H7 (cell line): ENCODE results near the gene ANKS3. TPM values are rescaled to one million over a fixed set of nuclear protein-coding genes. Genes with fewer than 3 reads are reported as not detected.

Experiments
- DNase-seq: peaks from one replicate; pipeline ENCODE4 v3.0.0; 2012
- H3K27me3 ChIP-seq: 2 replicates; pipeline ENCODE4 v1.6.0; 2011; ENCODE audit warnings: mild to moderate bottlenecking, low read length; ENCODE audit not compliant: control insufficient read depth, insufficient read depth
- H3K36me3 ChIP-seq: replicated peaks from 2 replicates; pipeline ENCODE4 v1.5.1; 2011; ENCODE audit warnings: low read length; ENCODE audit not compliant: control insufficient read depth, insufficient read depth
- H3K4me3 ChIP-seq: 2 replicates; pipeline ENCODE4 v1.5.1; 2011; ENCODE audit warnings: low read depth, mild to moderate bottlenecking, control low read depth, low read length, moderate library complexity; ENCODE audit not compliant: insufficient read depth
- total RNA-seq: library from RNA; depleted of rRNA; stranded (reverse); fragments of >200 nt; shearing (Covaris generic); gene quantifications from 2 replicates; pipeline ENCODE4 v1.2.3, GENCODE V29; 2014; rRNA removed

The ANKS3 gene, protein sequence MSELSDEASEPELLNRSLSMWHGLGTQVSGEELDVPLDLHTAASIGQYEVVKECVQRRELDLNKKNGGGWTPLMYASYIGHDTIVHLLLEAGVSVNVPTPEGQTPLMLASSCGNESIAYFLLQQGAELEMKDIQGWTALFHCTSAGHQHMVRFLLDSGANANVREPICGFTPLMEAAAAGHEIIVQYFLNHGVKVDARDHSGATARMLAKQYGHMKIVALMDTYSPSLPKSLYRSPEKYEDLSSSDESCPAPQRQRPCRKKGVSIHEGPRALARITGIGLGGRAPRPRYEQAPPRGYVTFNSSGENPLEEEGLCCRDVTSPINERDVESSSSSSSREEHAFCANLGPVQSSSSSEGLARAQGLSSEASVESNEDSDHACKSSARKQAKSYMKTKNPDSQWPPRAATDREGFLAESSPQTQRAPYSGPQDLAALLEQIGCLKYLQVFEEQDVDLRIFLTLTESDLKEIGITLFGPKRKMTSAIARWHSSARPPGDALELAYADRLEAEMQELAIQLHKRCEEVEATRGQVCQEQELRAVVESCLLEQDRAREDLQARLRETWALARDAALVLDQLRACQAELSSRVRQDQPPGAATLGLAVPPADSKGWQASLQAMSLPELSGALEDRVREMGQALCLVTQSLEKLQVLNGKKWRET
- 19.5 and 21.8 TPM in 2 replicates for total RNA-seq

DNA sequence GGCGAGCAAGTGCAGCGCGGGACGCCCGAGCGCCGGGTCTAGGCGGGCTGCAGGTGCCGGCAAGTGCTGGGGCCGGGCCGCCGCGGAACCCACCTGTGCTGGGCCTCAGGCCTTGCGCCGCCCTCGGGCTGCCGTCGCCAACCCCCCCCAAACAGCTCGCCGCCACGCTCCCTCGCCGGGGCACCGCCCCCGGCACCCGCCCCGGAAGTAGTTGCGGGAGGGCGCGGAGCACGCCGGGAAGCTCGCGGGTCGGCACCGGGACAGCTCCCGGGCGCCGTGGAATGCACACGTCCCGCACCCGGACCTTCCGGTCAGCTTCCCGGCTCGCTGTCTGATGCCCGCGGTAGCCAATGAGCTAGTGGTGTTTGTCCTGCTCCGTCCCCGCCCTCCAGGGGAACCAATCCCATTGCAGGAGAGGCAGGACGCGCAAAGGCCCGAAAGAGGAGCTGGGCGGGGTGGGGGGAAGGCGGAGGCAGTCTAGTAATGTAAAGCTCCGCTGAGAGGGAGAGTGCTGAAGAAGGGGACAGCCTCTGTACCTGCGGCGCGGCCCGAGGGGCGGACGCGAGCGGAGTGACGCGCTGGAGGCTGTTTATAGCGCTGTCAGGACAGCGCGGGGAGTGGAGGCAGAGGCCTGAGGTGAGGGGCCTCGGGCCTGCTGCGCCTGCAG is at the start of gene ANKS3, which contains the start of gene DNAAF8:
Gene ANKS3, minus strand, starts transcription at position 209 of the 667 bp plus-strand sequence. CDS start 4,122 bp downstream, outside the sequence.
Gene DNAAF8, plus strand, starts transcription at position 475 of the 667 bp plus-strand sequence. CDS start 1,978 bp downstream, outside the sequence.
- Histone ChIP-seq H3K4me3 (peak within 1 kb of the TSS; percentile 93), H3K27me3 (no peaks in the 10 kb centered on the region), H3K36me3 (peaks cover 3% of the 10 kb centered on the region)
- DNase-seq, result peak; percentile 99

DNA sequence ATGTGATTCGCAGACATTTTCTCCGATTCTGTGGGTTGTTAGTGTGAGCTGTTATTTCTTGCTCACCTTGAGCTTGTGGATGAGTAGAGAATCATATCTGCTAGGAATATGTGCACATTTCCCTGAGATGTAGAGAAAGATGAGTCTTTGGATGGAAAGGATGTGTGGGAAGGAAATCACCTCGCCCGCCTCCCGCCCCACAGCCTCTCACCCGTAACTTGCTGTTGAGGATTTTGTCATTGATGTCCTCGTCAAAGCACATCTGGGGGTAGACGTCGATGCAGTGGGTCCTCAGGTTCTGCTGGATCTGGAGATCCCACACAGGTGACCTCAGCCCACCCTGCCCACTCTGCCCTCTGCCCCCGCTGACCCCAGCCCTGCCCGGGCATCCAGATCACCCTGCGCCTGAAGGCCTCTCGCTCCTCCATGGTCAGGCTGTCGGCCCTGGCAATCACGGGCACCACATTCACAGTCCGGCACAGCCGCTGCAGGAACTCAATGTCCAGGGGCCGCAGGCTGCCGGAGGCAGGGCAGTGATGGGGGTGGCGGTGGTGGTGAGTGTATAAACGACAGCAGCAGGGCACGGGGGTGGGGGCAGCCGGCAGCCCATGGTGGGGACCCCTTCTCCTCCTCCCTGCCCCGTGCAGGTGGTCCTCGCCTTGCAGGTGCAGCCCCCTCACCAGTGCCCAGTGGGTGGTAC is 49.3 kb upstream of the ANKS3 start:
- H3K4me3 ChIP-seq, result no peak overlapping the region
- H3K27me3 ChIP-seq, result no peaks in the 10 kb centered on the region
- no peak for DNase-seq
- no peaks in the 10 kb centered on the region for H3K36me3 ChIP-seq

DNA sequence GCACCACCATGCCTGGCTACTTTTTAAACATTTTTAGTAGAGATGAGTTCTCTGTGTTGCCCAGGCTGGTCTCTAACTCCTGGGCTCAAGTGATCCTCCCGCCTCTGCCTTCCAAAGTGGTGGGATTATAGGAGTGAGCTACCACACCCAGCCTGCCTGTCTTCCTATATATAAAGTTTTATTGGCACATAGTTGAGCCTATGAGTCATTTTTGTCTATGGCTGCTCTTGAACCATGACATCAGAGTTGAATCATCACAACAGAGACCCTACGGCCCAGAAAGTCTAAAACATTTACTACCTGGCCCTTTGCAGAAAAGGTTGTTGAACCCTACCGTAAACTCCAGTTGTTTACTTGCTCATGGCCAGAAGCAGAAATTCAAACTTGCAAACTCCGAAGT is 46.2 kb upstream of the ANKS3 start:
- H3K27me3 ChIP-seq, result no peaks in the 10 kb centered on the region
- no peak for DNase-seq
- no peak overlapping the region for H3K4me3 ChIP-seq
- no peaks in the 10 kb centered on the region for H3K36me3 ChIP-seq

DNA sequence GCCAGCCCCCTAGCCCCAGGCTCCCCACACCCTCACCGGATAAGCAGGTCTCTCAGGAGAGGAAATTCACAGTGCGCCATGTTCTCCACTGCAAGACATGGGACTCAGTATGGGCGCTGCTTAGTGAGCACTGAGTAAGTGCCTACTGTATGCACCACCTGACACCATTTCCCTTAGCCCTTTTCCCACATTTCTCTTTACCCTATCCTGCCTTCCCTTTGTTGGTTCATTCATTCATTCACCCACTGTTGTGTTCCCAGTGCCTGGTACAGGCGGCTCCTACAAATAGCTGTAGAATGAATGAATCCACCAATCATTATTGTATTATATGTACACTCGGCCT is 44.0 kb upstream of the ANKS3 start:
- Histone ChIP-seq H3K27me3 (no peaks in the 10 kb centered on the region), H3K36me3 (no peaks in the 10 kb centered on the region), H3K4me3 (no peak overlapping the region)
- no peak for DNase-seq

DNA sequence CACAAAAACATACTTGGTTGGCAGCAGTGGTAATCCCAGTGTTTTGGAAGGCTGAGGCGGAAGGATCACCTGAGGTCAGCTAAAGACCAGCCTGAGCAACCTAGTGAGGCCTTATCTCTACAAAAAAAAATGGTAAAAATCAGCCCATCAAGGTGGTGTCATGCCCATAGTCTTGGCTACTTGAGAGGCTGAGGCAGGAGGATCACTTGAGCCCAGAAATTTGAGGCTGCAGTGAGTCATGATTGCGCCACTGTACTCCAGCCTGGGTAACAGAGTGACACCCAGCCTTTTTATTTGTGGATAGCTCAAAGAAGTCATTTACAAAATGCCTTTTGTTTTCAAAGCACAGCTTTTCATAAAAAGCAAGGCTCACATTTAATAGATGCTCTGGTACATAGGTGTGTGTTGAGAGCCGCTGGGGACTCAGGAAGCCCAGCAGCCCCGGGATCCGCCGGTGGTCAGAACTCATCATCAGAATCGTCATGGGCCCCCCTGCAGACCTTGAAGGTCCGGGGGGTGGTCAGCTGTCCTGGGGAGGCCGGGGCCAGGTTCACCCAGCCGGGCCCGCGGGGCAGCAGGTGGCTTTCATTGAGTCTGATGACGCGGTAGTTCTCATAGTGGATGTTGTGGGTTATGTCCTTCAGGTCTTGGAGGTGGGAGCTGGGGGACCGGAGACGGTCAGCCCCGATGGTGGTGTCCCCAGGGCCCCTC is 43.4 kb upstream of the ANKS3 start:
- Histone ChIP-seq H3K4me3 (no peak overlapping the region), H3K36me3 (no peaks in the 10 kb centered on the region), H3K27me3 (no peaks in the 10 kb centered on the region)
- no peak for DNase-seq

DNA sequence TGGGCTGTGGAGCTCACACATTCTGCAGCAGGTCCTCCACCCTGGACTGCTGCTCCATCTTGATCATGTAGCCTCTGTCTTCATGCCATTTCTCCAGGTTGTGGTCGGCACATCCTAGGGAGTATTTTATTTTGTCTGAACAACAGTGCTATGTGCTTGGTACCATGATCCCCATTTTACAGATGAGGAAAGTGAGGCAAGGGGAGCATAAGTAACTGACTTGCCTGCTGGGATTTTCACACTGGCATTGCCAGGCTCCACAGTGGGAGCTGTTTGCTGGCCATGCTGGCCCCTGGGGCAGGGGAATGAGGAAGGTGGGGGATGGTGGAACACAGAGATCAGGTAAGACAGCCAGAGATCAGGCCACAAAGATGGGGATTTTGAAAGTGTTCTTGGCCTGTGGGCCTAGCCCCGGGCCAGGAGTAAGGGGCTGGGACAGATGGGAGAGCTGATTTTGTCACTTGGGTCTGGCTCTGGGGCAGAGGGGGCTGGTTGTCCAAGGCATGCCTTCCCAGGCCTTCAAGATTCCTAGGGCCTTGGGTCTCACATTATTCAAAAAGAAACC is 42.2 kb upstream of the ANKS3 start:
- Histone ChIP-seq H3K36me3 (no peaks in the 10 kb centered on the region), H3K4me3 (no peak overlapping the region), H3K27me3 (no peaks in the 10 kb centered on the region)
- DNase-seq, result no peak

DNA sequence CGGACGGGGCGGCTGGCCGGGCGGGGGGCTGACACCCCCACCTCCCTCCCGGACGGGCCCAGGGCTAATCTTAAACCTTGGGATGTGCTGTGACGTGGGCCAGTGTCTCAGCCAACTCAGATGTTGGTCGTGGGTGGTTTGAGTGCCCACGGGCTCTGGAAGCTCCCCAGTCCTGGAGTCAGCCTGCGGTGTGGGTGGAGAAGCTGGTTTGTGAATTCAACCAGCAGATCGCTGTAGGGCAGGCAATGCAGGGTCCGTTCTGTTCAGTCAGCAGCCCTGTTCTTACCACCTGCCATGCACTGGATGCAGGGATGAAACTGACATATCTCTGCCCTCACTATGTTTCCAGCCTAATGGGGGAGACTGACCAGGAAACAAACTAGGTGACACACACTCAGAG is 40.9 kb upstream of the ANKS3 start:
- Histone ChIP-seq H3K36me3 (no peaks in the 10 kb centered on the region), H3K27me3 (no peaks in the 10 kb centered on the region), H3K4me3 (no peak overlapping the region)
- DNase-seq, result no peak

DNA sequence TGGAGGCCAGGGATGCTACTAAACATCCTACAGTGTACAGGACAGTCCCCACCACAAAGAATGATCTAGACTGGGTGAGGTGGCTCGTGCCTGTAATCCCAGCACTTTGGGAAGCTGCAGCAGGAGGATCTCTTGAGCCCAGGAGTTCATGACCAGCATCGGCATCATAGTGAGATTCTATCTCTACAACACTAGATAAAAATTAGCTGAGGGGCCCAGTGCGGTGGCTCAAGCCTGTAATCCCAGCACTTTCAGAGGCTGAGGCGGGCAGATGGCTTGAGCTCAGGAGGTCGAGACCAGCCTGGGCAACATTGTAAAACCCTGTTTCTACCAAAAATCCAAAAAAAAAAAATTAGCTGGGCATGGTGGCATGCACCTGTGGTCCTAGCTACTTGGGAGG is 38.3 kb upstream of the ANKS3 start:
- no peak for DNase-seq
- Histone ChIP-seq H3K36me3 (no peaks in the 10 kb centered on the region), H3K4me3 (no peak overlapping the region), H3K27me3 (no peaks in the 10 kb centered on the region)

DNA sequence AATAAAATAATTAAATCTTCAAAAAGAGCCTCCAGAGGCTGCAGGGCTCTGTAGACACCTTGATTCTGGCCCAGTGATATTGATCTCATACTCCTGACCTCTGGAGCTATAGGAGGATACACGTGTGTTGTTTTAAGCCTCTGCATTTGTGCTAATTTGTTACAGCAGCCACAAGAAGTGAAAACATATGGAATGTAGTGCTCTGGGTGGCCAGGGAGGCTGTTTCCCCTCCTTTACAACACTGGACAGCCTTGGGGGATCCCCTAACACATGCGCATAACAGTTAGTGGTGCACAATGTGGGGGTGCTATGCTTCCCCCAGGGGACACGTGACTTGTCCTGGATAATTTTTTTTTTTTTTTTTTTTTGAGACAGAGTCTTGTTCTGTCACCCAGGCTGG is 37.6 kb upstream of the ANKS3 start:
- no peaks in the 10 kb centered on the region for H3K27me3 ChIP-seq
- no peak for DNase-seq

DNA sequence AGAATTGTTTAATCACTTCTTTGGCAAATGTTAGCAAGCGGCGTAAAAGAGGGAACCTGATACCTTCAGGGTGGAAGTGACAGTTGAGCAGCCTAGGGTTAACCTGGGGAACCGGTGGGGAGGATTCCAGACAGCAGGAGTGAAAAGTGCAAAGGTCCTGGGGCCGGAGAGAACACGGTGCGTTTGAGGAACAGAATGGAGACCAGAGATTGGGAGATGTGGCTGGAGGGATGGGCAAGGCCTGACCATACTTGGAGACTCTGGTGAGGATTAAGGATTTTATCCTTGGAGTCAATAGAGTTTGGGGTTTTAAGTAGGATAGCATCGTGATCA is 35.2 kb upstream of the ANKS3 start:
- Histone ChIP-seq H3K36me3 (peaks cover 3% of the 10 kb centered on the region), H3K4me3 (no peak overlapping the region), H3K27me3 (no peaks in the 10 kb centered on the region)
- DNase-seq, result no peak

More for the DNA sequence above, 37.6 kb upstream of the ANKS3 start:
- Histone ChIP-seq H3K4me3 (no peak overlapping the region), H3K36me3 (no peaks in the 10 kb centered on the region)

DNA sequence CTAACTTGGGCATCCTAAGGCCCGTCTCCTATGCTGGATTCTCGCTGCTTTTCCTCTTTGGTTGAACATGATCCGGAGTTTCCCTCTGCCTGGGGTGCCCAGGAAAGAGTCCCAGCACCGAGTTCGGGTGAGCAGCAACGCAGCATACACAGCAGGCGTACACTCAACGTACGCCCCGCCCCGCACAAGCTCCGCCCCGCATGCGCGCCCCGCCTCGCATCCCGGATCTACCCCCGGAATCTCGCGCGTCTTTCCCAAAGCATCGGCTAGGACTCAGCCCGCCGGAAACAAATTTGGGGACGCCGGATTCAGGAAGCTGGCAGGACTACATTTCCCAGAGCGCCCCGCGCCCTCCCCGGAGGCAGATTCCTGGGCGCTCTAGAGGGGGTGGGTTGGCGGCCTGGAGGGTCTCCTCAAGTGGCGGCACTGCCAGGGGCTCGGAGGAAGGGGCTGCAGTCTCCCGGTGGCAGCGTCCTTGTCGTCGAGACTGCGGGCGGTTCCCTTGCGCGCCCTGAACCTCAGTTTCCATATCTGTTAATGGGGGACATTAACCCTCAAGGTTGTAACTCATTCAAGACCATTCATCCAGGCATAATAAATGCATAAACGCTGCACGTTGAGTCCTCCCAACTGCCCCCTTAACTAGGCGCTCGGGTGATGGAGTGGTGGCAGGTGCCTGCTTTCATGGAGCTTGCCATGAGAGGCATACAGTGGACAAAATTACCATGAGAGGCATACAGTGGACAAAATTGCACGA is 34.7 kb upstream of the ANKS3 start:
- Histone ChIP-seq H3K36me3 (peaks cover 8% of the 10 kb centered on the region), H3K4me3 (peak overlapping the region; percentile 42), H3K27me3 (no peaks in the 10 kb centered on the region)
- DNase-seq, result peak; percentile 99

DNA sequence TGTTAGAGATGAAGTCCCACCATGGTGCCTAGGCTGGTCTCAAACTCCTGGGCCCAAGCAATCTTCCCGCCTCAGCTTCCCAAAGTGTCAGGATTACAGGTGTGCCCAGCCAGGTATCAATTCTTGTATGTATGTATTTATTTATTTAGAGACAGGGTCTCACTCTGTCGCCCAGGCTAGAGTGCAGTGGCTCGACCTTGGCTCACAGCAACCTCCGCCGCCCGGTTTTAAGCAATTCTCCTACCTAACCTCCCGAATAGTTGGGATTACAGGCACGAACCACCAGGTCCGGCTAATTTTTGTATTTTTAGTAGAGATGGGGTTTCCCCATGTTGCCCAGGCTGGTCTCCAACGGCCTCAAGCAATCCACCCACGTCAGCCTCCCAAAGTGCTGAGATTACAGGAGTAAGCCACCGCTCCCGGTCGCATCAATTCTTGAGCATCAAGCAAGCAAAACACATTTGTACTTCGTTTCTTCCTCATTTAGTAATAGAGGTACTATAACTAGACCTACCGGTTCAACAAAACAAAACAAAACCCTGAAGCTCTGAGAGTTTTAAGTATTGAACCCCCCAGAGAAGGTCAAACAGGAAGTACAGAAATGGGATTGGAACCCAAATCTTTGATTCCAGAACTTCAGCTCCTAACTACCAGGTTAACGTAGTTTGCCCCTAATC is 33.9 kb upstream of the ANKS3 start:
- no peak for DNase-seq
- Histone ChIP-seq H3K4me3 (peak overlapping the region; percentile 37), H3K36me3 (peaks cover 12% of the 10 kb centered on the region), H3K27me3 (no peaks in the 10 kb centered on the region)
